ENCODE measurements around the gene MRRF.

The MRRF gene

GRCh38 chr9:122350577-122351355, 86.1 kb downstream of the MRRF start:
- H3K14ac ChIP-seq (ENCODE audit: low read length in 2 of 2) = no peak overlapping the region
- H2BK12ac ChIP-seq (ENCODE audit: low read length in 2 of 2) = no peak overlapping the region
- no peak overlapping the region for H3K9ac ChIP-seq (ENCODE audit: low read length)
- no peak overlapping the region for H4K8ac ChIP-seq (ENCODE audit: low read length)
- peaks cover 6% of the 10 kb centered on the region for H3K4me1 ChIP-seq (ENCODE audit: control insufficient read depth, insufficient read depth, low read depth, low read length)
- H4K91ac ChIP-seq (ENCODE audit: low read length) = no peak overlapping the region
- DNase-seq = peak; percentile 73
- no peaks in the 10 kb centered on the region for H3K36me3 ChIP-seq (ENCODE audit: control insufficient read depth in 1 of 2, insufficient read depth in 2 of 2, low read depth in 1 of 2, low read length in 2 of 2)
- H3K9me3 ChIP-seq (ENCODE audit: control insufficient read depth, low read length) = no peaks in the 10 kb centered on the region
- no peaks in the 10 kb centered on the region for H3K79me1 ChIP-seq (replicated peaks; ENCODE audit: low read length, poor library complexity, severe bottlenecking)
- WGBS = 47% methylated on average over 11 of the region's 11 CpGs
- H2AFZ ChIP-seq (ENCODE audit: low read depth, low read length) = no peak overlapping the region
- no peak overlapping the region for H2BK120ac ChIP-seq (ENCODE audit: low read depth, low read length)
- H3K4me3 ChIP-seq (ENCODE audit: insufficient read depth in 1 of 2, low read depth in 1 of 2, low read length in 2 of 2) = no peak overlapping the region
- H3K23ac ChIP-seq (ENCODE audit: low read length in 2 of 2) = no peak overlapping the region
- H2BK5ac ChIP-seq (ENCODE audit: low read depth, low read length, poor library complexity, severe bottlenecking) = no peak overlapping the region
- no peak overlapping the region for H3K4ac ChIP-seq (ENCODE audit: low read depth in 1 of 2, low read length in 2 of 2)
- H2AK5ac ChIP-seq (ENCODE audit: low read length, severe bottlenecking) = no peak overlapping the region
- H3K27ac ChIP-seq (ENCODE audit: low read length, poor library complexity, severe bottlenecking) = no peak overlapping the region
- no peak overlapping the region for H2BK15ac ChIP-seq (ENCODE audit: low read depth, poor library complexity, severe bottlenecking)
- no peak overlapping the region for H3K4me2 ChIP-seq (ENCODE audit: low read length, poor library complexity, severe bottlenecking)
- H3K27me3 ChIP-seq (ENCODE audit: control insufficient read depth in 1 of 2, insufficient read depth in 1 of 2, low read length in 2 of 2) = peaks cover 4 to 7% of the 10 kb centered on the region in 2 experiments
- H3K18ac ChIP-seq (ENCODE audit: low read depth in 1 of 2, low read length in 2 of 2) = no peak overlapping the region

GRCh38 chr9:122354536-122355199, 90.0 kb downstream of the MRRF start:
- 76% methylated on average over 8 of the region's 8 CpGs for WGBS
- Histone ChIP-seq H3K4ac (ENCODE audit: low read depth in 1 of 2, low read length in 2 of 2) (no peak overlapping the region), H3K36me3 (ENCODE audit: control insufficient read depth in 1 of 2, insufficient read depth in 2 of 2, low read depth in 1 of 2, low read length in 2 of 2) (no peaks in the 10 kb centered on the region), H2AFZ (ENCODE audit: low read depth, low read length) (no peak overlapping the region), H3K27me3 (ENCODE audit: control insufficient read depth in 1 of 2, insufficient read depth in 1 of 2, low read length in 2 of 2) (no peaks in the 10 kb centered on the region), H2AK5ac (ENCODE audit: low read length, severe bottlenecking) (no peak overlapping the region), H3K4me1 (ENCODE audit: control insufficient read depth, insufficient read depth, low read depth, low read length) (no peaks in the 10 kb centered on the region), H3K18ac (ENCODE audit: low read depth in 1 of 2, low read length in 2 of 2) (no peak overlapping the region), H2BK12ac (ENCODE audit: low read length in 2 of 2) (no peak overlapping the region), H3K23ac (ENCODE audit: low read length in 2 of 2) (no peak overlapping the region), H2BK120ac (ENCODE audit: low read depth, low read length) (no peak overlapping the region), H3K9me3 (ENCODE audit: control insufficient read depth, low read length) (no peaks in the 10 kb centered on the region), H2BK15ac (ENCODE audit: low read depth, poor library complexity, severe bottlenecking) (no peak overlapping the region), H3K27ac (ENCODE audit: low read length, poor library complexity, severe bottlenecking) (no peak overlapping the region), H2BK5ac (ENCODE audit: low read depth, low read length, poor library complexity, severe bottlenecking) (no peak overlapping the region), H3K9ac (ENCODE audit: low read length) (no peak overlapping the region), H3K4me3 (ENCODE audit: insufficient read depth in 1 of 2, low read depth in 1 of 2, low read length in 2 of 2) (no peak overlapping the region), H3K4me2 (ENCODE audit: low read length, poor library complexity, severe bottlenecking) (no peak overlapping the region), H3K79me1 (replicated peaks; ENCODE audit: low read length, poor library complexity, severe bottlenecking) (no peaks in the 10 kb centered on the region), H4K91ac (ENCODE audit: low read length) (no peak overlapping the region), H4K8ac (ENCODE audit: low read length) (no peak overlapping the region), H3K14ac (ENCODE audit: low read length in 2 of 2) (no peak overlapping the region)
- DNase-seq = no peak

GRCh38 chr9:122355336-122355875, 90.7 kb downstream of the MRRF start:
- no peak overlapping the region for H3K27ac ChIP-seq (ENCODE audit: low read length, poor library complexity, severe bottlenecking)
- H3K18ac ChIP-seq (ENCODE audit: low read depth in 1 of 2, low read length in 2 of 2) = no peak overlapping the region
- no peak overlapping the region for H4K91ac ChIP-seq (ENCODE audit: low read length)
- no peak overlapping the region for H3K4me2 ChIP-seq (ENCODE audit: low read length, poor library complexity, severe bottlenecking)
- H3K4ac ChIP-seq (ENCODE audit: low read depth in 1 of 2, low read length in 2 of 2) = no peak overlapping the region
- no peaks in the 10 kb centered on the region for H3K79me1 ChIP-seq (replicated peaks; ENCODE audit: low read length, poor library complexity, severe bottlenecking)
- H3K9me3 ChIP-seq (ENCODE audit: control insufficient read depth, low read length) = no peaks in the 10 kb centered on the region
- H2BK12ac ChIP-seq (ENCODE audit: low read length in 2 of 2) = no peak overlapping the region
- no peaks in the 10 kb centered on the region for H3K36me3 ChIP-seq (ENCODE audit: control insufficient read depth in 1 of 2, insufficient read depth in 2 of 2, low read depth in 1 of 2, low read length in 2 of 2)
- no peak overlapping the region for H4K8ac ChIP-seq (ENCODE audit: low read length)
- no peak overlapping the region for H2AFZ ChIP-seq (ENCODE audit: low read depth, low read length)
- H3K4me3 ChIP-seq (ENCODE audit: insufficient read depth in 1 of 2, low read depth in 1 of 2, low read length in 2 of 2) = no peak overlapping the region
- no peak overlapping the region for H2BK5ac ChIP-seq (ENCODE audit: low read depth, low read length, poor library complexity, severe bottlenecking)
- H2BK15ac ChIP-seq (ENCODE audit: low read depth, poor library complexity, severe bottlenecking) = no peak overlapping the region
- H2BK120ac ChIP-seq (ENCODE audit: low read depth, low read length) = no peak overlapping the region
- no peak overlapping the region for H3K23ac ChIP-seq (ENCODE audit: low read length in 2 of 2)
- peaks cover 3% of the 10 kb centered on the region for H3K4me1 ChIP-seq (ENCODE audit: control insufficient read depth, insufficient read depth, low read depth, low read length)
- no peak overlapping the region for H3K9ac ChIP-seq (ENCODE audit: low read length)
- no peak overlapping the region for H2AK5ac ChIP-seq (ENCODE audit: low read length, severe bottlenecking)
- no peak for DNase-seq
- no peak overlapping the region for H3K14ac ChIP-seq (ENCODE audit: low read length in 2 of 2)
- 100% methylated on average over 1 of the region's 4 CpGs for WGBS
- no peaks in the 10 kb centered on the region for H3K27me3 ChIP-seq (ENCODE audit: control insufficient read depth in 1 of 2, insufficient read depth in 1 of 2, low read length in 2 of 2)

- Histone ChIP-seq H3K4me1 (ENCODE audit: control insufficient read depth, insufficient read depth, low read depth, low read length) (peaks cover 11% of the 10 kb centered on the region), H3K4me2 (ENCODE audit: low read length, poor library complexity, severe bottlenecking) (no peak overlapping the region), H3K23ac (ENCODE audit: low read length in 2 of 2) (no peak overlapping the region), H3K36me3 (ENCODE audit: control insufficient read depth in 1 of 2, insufficient read depth in 2 of 2, low read depth in 1 of 2, low read length in 2 of 2) (no peaks in the 10 kb centered on the region), H4K8ac (ENCODE audit: low read length) (no peak overlapping the region), H3K18ac (ENCODE audit: low read depth in 1 of 2, low read length in 2 of 2) (no peak overlapping the region), H3K9ac (ENCODE audit: low read length) (no peak overlapping the region), H3K4ac (ENCODE audit: low read depth in 1 of 2, low read length in 2 of 2) (no peak overlapping the region), H3K9me3 (ENCODE audit: control insufficient read depth, low read length) (no peaks in the 10 kb centered on the region), H3K27ac (ENCODE audit: low read length, poor library complexity, severe bottlenecking) (no peak overlapping the region), H2BK5ac (ENCODE audit: low read depth, low read length, poor library complexity, severe bottlenecking) (no peak overlapping the region), H2BK12ac (ENCODE audit: low read length in 2 of 2) (no peak overlapping the region), H2BK15ac (ENCODE audit: low read depth, poor library complexity, severe bottlenecking) (no peak overlapping the region), H3K14ac (ENCODE audit: low read length in 2 of 2) (no peak overlapping the region), H2BK120ac (ENCODE audit: low read depth, low read length) (no peak overlapping the region), H2AK5ac (ENCODE audit: low read length, severe bottlenecking) (no peak overlapping the region), H3K79me1 (replicated peaks; ENCODE audit: low read length, poor library complexity, severe bottlenecking) (no peaks in the 10 kb centered on the region), H3K4me3 (ENCODE audit: insufficient read depth in 1 of 2, low read depth in 1 of 2, low read length in 2 of 2) (no peak overlapping the region), H2AFZ (ENCODE audit: low read depth, low read length) (no peak overlapping the region), H3K27me3 (ENCODE audit: control insufficient read depth in 1 of 2, insufficient read depth in 1 of 2, low read length in 2 of 2) (no peaks in the 10 kb centered on the region), H4K91ac (ENCODE audit: low read length) (no peak overlapping the region)
- 22% methylated on average over 2 of the region's 2 CpGs for WGBS
- no peak for DNase-seq
Observed at GRCh38 chr9:122356627-122357026, 91.9 kb downstream of the MRRF start.
